ENCODE measurements around the gene CD2AP. TPM values are rescaled to one million over a fixed set of nuclear protein-coding genes. Genes with fewer than 3 reads are reported as not detected.
"Not testable (repeated sequence)": the region's sequence is repeated elsewhere in the genome, so short reads cannot be mapped to it uniquely, and the experiment has no call there.

The CD2AP gene, protein sequence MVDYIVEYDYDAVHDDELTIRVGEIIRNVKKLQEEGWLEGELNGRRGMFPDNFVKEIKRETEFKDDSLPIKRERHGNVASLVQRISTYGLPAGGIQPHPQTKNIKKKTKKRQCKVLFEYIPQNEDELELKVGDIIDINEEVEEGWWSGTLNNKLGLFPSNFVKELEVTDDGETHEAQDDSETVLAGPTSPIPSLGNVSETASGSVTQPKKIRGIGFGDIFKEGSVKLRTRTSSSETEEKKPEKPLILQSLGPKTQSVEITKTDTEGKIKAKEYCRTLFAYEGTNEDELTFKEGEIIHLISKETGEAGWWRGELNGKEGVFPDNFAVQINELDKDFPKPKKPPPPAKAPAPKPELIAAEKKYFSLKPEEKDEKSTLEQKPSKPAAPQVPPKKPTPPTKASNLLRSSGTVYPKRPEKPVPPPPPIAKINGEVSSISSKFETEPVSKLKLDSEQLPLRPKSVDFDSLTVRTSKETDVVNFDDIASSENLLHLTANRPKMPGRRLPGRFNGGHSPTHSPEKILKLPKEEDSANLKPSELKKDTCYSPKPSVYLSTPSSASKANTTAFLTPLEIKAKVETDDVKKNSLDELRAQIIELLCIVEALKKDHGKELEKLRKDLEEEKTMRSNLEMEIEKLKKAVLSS
- total RNA-seq, result 49.2 TPM

DNA sequence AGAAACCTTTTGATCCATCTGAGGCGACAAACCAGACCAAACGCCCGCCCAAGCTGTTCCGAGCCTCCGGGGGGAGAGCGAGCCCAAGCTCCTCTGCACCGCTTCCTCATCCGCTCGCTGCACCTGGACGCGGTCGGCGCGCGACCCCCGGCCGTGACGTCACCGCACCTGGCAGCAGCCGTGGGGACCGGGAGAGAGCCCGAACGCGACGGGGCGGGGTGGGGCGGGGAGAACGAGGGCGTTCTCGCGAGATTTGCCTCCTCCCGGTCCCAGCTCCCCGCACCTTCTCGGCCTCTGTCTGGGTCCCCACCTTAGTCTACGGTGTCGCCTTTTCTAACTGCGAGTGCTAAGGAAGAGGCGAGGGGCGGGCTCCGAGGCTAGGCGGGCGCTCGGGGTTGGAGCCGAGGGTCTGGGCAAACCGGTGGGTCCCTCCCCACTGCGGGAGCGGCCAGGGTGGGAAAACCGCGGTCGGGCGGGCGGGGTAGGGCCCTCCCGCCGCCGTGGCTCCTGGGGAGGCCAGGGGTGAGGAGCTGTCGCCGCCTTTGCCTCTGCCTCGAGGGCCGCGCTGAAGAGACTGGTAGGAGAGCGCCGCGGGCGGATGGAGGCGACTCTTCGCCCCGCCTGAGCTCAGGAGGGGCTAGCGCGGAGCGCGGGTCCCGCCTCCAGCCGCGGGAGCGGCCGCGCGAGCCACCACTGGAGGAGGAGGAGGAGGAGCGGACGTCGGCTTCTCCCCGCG lies at the start of gene CD2AP:
TSS of gene CD2AP (plus strand) at position 293 of the 736 bp plus-strand sequence. CDS start 456 bp downstream, outside the sequence.
- DNase-seq (ENCODE audit: low spot score), result peak; percentile 90

DNA sequence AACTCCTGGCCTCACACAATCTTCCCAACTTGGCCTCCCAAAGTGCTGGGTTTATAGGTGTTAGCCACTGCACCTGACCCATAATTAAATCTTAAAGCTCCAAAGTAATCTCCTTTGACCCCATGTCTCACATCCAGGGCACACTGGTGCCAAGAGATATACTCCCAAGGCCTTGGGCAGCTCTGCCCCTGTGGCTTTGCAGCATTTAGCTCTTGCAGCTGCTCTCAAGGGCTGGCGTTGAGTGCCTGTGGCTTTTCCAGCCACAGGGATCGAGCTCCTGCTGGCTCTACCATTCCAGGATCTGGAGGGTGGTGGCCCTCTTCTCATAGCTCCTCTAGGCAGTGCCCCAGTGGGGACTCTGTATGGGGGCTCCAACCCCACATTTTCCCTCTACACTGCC lies 49.3 kb upstream of the CD2AP start:
- no peak for DNase-seq (ENCODE audit: low spot score)

DNA sequence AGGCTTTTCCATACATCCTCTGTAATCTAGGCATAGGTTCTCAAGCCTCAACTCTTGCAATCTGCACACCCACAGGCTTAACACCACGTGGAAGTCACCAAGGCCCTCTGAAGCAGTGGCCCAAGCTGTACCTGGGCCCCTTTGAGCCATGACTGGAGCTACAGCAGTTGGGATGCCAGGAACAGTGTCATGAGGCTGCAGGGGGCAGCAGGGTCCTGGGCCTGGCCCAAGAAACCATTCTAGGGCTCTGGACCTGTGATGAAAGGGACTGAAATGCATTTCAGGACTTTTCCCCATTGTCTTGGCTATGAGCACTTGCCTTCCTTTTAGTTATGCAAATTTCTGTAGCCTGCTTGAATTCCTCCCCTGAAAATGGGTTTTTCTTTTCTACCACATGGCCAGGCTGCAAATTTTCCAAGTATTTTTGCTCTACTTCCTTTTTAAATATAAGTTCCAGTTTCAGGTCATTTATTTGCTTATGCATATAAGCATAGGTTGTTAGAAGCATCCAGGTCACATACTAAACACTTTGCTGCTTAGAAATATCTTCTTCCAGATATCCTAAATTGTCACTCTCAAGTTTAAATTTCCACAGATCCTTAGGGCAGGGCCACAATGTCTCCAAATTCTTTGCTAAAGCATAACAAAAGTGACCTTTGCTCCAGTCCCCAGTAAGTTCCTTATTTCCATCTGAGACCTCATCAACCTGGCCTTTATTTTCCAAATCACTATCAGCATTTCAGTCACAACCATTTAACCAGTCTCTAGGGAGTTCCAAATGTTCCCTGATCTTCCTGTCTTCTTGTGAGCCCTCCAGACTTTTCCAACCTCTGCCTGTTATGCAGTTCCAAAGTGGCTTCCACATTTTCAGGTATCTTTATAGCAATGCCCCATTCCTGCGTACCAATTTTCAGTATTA lies 48.6 kb upstream of the CD2AP start:
- no peak for DNase-seq (ENCODE audit: low spot score)

DNA sequence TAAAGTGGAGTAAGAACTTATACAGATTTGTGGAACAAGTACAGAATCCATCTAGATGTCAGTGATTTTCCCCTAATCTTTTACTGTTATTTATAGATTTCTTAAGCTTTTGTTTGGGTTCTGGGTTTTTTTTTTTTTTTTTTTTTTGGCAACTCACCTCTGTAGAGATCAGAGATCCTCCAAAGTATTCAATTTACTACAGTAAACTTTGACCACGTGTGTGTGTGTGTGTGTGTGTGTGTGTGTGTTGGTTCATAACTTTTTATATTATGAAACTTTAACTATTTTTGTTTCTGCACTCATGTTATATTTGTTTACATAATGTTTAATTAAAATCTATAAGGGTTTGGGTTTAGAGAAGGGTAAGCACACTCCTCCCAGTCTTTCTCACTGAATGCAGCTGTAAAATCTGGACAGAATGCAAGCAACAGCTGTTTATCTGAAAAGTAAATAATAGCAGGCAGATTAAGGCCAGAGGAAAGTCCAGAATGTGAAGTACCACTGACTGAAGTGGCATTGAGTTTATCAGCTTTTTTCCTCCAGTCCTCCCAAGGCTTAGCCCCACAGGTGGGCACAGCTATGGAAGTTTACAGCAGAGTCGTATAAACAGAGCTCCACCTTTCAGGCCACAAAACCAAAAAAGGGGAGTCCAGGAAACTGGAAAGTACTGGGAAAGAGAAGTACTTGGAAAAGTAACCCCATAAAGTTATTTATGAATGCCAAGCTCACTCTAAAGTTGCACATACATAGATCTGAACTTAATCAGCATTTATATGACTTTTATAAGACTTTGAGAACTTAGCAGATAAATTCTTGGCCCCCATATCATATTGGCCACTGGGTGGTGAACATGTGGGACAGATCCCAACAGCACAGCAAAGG lies 43.0 kb upstream of the CD2AP start:
- no peak for DNase-seq (ENCODE audit: low spot score)

DNA sequence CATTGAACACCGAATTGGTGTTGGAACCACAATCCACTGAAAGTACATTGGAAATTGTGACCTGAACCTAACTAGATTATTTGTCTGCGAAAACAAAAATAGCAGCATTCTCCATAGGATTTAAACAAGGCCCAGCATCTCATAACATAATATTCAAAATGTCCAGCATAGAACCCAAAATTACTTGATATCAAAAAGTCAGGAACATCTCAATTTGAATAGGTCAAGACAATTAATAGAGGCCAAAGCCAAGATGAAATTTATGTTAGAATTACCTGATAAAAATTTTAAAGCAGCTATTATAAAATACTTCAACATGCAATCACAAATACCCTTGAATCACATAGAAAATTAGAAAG lies 42.4 kb upstream of the CD2AP start:
- no peak for DNase-seq (ENCODE audit: low spot score)

DNA sequence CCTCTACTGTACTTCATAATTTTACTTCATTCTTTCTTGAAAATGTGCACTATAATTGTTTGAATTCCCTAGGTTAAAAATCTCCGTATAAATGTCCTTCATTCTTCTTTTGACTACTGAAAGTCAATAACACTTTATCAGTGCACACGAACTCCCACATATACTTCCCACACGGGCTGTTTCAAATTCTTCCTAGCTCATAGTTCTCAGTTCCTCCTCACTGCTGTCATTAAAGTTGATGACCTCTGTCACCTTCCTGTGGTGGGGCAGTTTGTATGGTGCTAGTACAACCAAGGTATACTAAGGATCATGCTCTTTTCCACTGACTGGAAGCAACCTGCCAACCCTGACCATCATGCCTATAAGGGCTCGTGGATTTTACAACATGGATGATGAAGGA lies 40.0 kb upstream of the CD2AP start:
- no peak for DNase-seq (ENCODE audit: low spot score)

DNA sequence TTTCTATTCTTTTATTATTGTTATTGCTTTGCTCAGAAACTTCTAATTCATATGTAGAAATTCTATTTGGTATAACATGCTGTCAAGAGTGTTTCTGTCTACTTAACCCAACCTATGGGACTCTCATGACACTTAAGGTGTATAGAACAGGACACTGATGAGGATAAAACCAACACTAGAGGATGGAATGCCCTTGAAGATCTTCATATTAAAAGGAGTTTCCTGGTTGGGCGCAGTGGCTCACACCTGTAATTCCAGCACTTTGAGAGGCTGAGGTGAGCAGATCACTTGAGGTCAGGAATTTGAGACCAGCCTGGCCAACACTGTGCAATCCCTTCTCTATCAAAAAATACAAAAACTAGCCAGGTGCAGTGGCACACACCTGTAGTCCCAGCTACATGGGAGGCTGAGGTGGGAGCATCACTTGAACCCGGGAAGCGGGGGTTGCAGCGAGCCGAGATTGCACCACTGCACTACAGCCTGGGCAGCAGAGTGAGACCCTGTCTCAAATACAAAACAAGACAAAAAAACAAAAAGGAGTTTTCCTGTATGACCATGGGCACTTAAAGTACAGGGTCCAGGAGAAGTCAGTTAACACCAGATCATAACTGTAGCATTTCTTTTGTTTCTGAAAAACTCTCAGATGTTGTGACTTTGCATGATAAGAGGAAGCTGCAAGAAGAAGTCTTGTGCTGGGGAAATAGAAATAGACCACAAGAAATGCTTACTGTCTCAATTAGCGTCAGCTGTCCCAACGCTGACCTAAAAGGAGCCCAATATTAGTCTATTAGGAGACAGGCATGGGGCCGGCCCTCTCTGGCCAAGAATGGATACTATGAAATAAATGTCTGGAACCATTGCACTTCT lies 38.9 kb upstream of the CD2AP start:
- DNase-seq (ENCODE audit: low spot score), result no peak

DNA sequence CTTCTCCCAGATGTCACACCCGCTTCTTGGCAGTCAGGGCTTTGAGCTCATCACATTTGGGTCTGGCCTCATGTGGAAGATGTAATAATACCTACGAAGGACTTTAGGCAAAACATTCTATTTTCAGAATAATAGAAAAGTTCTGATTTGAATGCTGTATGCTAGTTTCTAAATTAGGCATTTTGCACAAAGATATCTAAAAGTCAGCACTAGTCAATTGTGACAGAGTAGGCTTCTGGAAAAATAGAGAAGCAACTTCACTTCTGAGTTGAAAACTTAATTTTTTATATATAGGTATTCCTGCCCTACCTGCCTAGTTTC lies 38.3 kb upstream of the CD2AP start:
- no peak for DNase-seq (ENCODE audit: low spot score)

DNA sequence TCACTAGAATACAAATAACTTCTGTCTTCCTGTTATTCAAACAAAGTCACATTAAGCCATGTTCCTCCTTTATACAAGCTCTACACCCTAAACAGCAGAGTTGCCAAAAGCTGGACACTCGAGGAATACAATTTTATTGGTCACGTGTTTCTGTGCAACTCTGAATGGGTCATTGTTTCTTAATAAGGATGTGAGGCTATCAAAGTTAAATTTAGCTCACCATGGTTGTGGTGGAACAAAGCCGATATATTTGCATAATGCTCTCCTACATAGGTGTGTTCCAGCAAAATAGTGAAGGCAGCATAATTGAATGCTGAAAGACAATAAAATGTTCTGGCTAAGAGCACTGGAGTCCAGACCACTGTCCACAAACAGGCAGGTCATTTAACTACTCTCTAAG lies 36.9 kb upstream of the CD2AP start:
- DNase-seq (ENCODE audit: low spot score), result peak; percentile 51

DNA sequence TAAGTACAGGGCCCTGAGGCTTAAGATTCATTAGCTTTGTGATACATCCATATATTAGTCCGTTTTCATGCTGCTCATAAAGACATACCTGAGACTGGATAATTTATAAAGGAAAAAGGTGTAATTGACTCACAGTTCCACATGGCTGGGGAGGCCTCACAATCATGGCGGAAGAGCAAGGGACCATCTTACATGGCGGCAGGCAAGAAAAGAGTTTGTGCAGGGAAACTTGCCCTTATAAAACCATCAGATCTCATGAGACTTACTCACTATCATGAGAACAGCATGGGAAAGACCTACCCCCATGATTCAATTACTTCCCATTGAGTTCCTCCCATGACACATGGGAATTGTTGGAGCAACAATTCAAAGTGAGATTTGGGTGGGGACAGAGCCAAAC lies 32.6 kb upstream of the CD2AP start:
- not testable (repeated sequence) for DNase-seq (ENCODE audit: low spot score)

DNA sequence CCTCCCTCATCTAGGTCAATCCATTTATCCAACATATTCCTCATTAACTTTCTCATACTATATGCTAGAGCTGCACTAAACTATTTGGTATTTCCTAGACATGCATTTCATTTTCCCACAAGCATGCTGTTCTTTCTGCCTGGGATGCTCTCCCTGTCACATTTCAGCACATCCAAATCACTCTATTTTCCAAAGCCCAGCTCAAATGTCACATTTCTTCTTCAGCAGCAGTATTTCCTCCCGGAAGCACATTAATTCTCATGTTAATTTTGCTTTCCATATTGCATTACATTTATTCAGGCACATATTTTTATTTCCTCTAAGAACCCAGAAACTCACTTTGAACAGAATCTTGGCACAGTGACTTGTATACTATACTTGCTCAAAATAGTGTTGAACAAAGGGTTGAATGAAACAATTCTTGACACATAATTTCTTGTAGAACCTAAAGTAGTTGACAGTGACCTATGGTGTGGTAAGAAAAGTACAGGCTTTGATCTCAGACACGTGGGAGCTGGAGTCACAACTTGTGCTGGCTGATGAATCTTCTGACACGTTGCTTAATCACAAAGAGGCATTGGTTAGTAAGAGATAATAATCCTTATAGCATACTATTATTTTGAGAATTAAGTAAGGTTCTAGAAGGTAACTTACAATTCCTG lies 30.8 kb upstream of the CD2AP start:
- no peak for DNase-seq (ENCODE audit: low spot score)

DNA sequence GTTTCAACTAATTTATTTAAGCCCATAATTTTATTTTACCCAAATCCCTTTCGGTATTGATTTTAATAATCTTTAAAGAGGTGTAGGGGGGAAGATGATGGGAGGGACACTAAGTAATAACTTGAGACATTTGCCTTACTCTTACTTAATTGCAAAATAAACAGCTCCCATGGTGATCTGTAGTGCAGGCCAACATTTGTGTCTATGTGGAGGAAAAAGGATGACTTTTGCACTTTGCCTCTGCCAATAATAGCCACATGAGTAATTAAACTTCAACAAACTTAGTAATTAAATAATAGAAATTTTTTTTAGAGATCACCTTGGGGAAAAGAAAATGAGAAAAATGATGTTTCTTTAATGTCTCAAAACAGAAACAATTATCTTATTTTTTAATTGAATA lies 29.9 kb upstream of the CD2AP start:
- DNase-seq (ENCODE audit: low spot score), result no peak

DNA sequence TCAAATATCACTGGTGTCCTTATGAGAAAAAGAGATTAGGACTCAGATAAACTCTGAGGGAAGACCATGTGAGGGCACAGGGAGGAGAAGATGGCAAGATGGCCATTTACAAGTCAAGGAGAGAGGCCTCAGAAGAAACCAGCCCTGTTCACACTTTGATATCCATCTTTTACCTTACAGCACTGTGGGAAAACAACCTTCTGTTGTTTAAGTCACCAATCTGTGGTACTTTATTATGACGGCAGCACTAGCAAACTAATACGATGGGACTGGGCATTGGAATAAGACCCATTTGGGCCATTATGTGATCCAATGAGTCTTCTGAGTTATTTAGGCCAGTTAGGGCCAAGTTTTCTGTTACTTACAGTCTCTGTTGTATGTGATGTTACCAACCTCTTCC lies 26.4 kb upstream of the CD2AP start:
- no peak for DNase-seq (ENCODE audit: low spot score)

DNA sequence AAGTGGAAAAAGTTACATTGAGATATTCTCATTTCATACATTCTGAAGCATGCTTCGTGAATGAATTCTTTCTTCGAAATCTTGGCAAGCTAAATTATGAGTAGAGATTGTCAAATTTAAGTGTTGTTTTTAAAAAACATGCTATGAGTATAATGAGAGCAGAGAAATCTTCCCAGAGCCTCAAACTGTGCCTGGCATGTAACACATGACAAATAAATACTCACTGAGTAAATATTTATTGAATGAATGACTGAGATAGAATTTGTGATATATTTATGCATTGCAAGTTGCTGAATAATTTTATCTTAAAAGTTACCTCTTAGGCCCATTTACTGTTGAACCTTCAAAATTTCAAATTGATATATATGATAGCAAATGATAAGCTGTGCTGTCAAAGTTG lies 24.7 kb upstream of the CD2AP start:
- DNase-seq (ENCODE audit: low spot score), result no peak

DNA sequence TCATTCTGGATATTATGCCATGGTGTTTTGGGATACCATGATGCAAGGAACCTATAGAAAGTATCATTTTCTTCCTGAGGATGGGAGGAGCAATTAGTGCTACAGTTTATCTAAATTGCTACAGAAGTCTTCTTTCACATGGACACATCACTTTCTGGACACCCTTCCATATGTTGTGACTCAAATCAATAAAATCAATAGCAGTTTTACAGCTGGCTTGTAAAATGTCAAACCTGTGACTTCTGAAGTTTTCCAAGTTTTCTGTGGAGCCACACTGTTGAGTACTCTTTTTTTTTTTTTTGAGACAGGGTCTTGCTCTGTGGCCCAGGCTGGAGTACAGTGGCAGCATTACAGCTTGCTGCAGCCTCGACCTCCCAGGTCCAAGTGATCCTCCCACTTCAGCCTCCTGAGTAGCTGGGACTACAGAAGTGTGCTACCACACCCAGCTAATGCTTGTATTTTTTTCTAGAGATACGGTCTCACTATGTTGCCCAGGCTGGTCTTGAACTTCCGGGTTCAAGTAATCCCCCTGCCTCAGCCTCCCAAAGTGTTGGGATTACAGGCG lies 24.1 kb upstream of the CD2AP start:
- DNase-seq (ENCODE audit: low spot score), result no peak

DNA sequence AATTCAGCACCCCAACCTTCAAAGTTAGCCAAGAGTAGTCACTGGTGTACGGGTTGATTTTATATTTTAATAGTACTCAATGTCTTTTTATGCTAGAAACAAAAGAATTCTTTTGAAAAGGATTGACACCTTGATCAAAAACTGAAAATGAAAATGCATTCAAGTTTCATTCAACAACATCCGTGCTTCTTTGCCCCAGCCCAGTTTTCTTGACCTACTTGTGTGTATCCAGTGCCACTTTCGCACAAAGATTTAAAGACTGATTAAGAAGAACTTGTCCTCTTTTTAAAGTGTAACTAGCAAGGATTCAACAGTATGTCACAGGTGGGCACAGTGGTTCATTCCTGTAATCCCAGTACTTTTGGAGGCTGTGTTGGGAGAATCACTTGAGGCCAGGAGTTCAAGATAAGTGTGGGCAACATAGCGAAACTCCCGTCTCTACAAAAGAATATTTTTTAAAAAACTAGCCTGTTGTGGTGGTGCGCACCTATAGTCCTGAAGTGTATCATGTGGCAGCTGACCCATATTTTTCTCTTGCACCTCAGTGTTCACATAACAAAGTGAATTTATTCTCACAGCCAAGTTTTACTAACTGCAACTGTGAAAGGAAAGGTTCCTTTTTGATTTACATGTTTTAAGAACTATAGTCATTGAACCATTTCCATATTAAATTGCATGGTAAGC lies 22.7 kb upstream of the CD2AP start:
- DNase-seq (ENCODE audit: low spot score), result no peak

DNA sequence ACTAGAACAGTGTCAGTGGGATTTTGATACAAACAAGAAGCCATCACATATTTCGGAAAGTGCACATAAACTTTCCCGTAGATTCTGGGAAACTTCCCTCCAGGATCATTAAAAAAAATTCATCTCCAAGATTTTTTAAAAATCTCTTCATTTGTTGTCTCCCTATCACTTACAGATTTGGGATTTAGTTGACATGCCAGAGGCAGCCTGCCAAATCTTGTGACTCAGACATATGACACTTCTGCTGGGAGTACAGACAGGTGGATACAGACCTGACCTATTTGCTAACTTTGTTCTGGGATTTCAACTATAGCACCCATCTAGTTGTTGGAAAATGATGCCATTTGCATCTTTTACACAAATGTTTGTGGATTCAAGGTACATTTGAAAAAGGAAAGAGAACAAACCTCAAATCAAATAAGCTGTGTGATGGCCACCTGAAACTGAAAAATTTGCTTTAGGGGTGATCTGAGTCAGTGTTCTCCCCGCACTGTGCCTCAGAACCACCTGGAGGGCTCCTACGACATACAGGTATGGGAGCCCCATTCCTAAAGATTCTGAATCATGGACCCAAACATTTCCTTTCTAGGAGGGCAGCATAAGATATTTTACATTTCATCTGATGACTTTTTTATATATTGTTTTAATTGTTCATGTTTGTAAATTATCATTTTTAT lies 21.9 kb upstream of the CD2AP start:
- DNase-seq (ENCODE audit: low spot score), result peak; percentile 57

DNA sequence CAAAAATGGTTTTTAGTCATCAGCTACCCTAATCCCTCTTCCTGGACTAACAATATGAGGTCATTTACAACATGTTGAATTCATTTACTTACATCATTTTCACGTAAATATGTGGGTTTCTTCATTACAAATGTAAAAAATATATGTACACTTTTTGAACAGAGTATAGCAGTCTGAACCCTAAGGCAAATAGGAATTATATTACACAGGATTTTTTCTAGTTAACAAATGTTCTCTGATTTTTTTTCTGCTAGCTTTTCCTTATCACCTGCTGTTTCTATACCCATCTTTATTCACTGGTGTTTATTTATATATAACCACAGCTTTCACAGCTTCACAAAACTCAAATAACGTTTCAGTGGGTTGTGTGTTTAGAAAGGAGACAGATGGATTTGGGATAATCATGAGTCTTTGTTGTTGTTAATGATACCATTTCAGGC lies 21.0 kb upstream of the CD2AP start:
- no peak for DNase-seq (ENCODE audit: low spot score)
